ENCODE data around the gene PRKAB1.

The PRKAB1 gene

DNA sequence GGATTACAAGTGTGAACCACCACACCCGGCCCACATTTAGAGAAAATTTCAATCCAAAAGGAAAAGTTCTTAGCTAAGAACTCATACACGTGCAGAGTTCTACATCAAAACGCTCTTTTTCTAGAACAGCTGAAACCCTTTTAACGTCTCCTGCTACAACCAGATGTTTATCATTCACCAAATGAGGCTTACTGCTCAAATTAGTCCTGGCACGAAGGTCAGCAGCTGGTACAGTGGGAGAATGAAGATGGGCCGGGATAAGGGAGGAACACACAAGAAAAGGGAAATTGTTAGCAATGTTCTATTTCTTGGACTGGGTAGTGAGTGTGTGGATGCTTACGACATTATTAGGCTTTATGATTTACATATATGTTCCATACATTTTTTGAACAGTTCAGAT is 37.2 kb downstream of the PRKAB1 start:
- TF ChIP-seq SIN3A (IDR thresholded peaks at IDR 0.05; ENCODE audit: borderline replicate concordance, insufficient read depth, low read length) (no peak), TAF1 (IDR thresholded peaks at IDR 0.05; ENCODE audit: borderline replicate concordance, insufficient read depth, low read length) (no peak), FOXP2 (optimal IDR thresholded peaks at IDR 0.05; ENCODE audit: borderline replicate concordance, extremely low read depth, extremely low read length, insufficient read depth) (no peak), POLR2AphosphoS5 (IDR thresholded peaks at IDR 0.05; ENCODE audit: low read depth, low read length) (no peak)
- TF ChIP-seq, protein P1, sequence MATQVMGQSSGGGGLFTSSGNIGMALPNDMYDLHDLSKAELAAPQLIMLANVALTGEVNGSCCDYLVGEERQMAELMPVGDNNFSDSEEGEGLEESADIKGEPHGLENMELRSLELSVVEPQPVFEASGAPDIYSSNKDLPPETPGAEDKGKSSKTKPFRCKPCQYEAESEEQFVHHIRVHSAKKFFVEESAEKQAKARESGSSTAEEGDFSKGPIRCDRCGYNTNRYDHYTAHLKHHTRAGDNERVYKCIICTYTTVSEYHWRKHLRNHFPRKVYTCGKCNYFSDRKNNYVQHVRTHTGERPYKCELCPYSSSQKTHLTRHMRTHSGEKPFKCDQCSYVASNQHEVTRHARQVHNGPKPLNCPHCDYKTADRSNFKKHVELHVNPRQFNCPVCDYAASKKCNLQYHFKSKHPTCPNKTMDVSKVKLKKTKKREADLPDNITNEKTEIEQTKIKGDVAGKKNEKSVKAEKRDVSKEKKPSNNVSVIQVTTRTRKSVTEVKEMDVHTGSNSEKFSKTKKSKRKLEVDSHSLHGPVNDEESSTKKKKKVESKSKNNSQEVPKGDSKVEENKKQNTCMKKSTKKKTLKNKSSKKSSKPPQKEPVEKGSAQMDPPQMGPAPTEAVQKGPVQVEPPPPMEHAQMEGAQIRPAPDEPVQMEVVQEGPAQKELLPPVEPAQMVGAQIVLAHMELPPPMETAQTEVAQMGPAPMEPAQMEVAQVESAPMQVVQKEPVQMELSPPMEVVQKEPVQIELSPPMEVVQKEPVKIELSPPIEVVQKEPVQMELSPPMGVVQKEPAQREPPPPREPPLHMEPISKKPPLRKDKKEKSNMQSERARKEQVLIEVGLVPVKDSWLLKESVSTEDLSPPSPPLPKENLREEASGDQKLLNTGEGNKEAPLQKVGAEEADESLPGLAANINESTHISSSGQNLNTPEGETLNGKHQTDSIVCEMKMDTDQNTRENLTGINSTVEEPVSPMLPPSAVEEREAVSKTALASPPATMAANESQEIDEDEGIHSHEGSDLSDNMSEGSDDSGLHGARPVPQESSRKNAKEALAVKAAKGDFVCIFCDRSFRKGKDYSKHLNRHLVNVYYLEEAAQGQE (IDR thresholded peaks at IDR 0.05; ENCODE audit: insufficient read depth in 1 of 2, low read depth in 2 of 2, low read length in 2 of 2), result no peak

DNA sequence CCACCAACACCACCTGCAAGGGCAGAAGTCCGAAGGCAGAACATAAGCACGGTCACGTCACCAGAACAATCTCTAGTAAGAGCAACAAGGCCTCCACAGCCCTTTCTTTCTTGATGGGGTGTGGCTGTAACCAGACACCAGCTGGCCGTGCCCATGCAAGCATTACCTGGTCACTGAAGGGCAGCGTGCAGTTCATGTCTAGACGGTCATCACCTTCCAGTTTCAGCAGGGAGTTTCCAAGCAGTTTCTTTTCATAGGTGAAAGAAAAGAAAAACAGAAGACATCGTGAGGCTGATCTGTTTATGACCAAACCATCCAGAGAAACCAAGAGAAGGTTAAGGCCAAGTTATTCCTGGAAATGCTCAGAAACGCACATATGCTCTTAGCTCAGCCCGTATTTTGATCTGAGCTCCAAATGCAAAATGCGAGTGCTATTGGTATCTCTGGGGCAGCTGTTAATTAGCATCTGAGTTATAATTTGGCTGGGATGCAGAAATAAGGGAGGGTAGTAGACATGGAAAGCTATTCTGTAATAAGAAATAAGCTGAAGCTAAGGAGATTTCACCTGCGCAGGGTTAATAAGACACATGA is 42.5 kb downstream of the PRKAB1 start:
- TF ChIP-seq POLR2AphosphoS5 (IDR thresholded peaks at IDR 0.05; ENCODE audit: low read depth, low read length) (no peak), FOXP2 (optimal IDR thresholded peaks at IDR 0.05; ENCODE audit: borderline replicate concordance, extremely low read depth, extremely low read length, insufficient read depth) (no peak), TAF1 (IDR thresholded peaks at IDR 0.05; ENCODE audit: borderline replicate concordance, insufficient read depth, low read length) (no peak), SIN3A (IDR thresholded peaks at IDR 0.05; ENCODE audit: borderline replicate concordance, insufficient read depth, low read length) (no peak)
- TF ChIP-seq, protein P1 (IDR thresholded peaks at IDR 0.05; ENCODE audit: insufficient read depth in 1 of 2, low read depth in 2 of 2, low read length in 2 of 2), result no peak

DNA sequence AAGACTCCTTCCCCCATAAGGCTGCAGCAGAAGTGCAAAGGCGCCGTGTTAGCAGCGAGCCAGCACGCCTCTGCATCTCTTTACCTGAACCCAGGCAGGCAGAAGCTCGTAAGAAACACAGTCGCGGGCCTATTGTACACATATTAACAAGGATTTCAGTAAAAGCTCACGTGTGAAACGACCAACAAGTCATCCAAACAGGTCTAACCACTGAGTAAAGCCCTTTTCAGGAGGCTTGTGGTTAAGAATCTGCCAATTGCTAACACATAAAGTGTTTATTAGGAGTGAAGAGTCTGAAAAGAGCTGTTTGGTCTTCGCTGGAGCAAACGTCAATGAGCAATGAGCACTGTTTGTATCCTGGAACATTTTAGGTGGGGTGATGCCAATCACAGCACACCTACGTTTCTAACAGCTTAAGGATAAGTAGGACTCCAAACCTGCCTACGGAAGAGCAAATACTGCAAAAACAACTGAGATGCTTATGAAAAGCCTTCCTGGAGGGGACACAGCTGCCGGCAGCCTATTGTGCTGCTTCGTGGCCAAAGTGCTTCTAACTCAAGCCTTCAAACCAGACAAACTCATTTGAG is 43.1 kb downstream of the PRKAB1 start:
- TF ChIP-seq TAF1 (IDR thresholded peaks at IDR 0.05; ENCODE audit: borderline replicate concordance, insufficient read depth, low read length) (no peak), SIN3A (IDR thresholded peaks at IDR 0.05; ENCODE audit: borderline replicate concordance, insufficient read depth, low read length) (no peak), FOXP2 (optimal IDR thresholded peaks at IDR 0.05; ENCODE audit: borderline replicate concordance, extremely low read depth, extremely low read length, insufficient read depth) (no peak), POLR2AphosphoS5 (IDR thresholded peaks at IDR 0.05; ENCODE audit: low read depth, low read length) (no peak)
- TF ChIP-seq, protein P1 (IDR thresholded peaks at IDR 0.05; ENCODE audit: insufficient read depth in 1 of 2, low read depth in 2 of 2, low read length in 2 of 2), result no peak

DNA sequence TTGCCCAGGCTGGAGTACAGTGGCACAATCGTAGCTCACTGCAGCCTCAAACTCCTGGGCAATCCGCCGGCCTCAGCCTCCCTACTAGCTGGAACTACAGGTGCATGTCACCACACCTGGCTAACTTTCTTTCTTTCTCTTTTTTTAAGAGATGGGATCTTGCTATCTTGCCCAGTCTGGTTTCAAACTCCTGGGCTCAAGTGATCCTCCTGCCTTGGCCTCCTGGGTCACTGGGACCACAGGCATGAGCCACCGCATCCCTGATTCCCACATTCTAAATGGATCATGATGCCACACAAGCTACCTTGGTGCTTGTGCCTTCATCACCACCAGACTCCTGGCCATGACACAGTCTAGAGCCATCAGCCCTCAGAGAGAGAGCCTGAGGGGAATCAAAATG is 43.8 kb downstream of the PRKAB1 start:
- no peak for TF ChIP-seq FOXP2 (optimal IDR thresholded peaks at IDR 0.05; ENCODE audit: borderline replicate concordance, extremely low read depth, extremely low read length, insufficient read depth)
- no peak for TF ChIP-seq POLR2AphosphoS5 (IDR thresholded peaks at IDR 0.05; ENCODE audit: low read depth, low read length)
- TF ChIP-seq TAF1 (IDR thresholded peaks at IDR 0.05; ENCODE audit: borderline replicate concordance, insufficient read depth, low read length), result no peak
- no peak for TF ChIP-seq SIN3A (IDR thresholded peaks at IDR 0.05; ENCODE audit: borderline replicate concordance, insufficient read depth, low read length)
- TF ChIP-seq, protein P1 (IDR thresholded peaks at IDR 0.05; ENCODE audit: insufficient read depth in 1 of 2, low read depth in 2 of 2, low read length in 2 of 2), result no peak

All from PFSK-1 (cell line).